ENCODE results near the gene ERGIC3.

DNA sequence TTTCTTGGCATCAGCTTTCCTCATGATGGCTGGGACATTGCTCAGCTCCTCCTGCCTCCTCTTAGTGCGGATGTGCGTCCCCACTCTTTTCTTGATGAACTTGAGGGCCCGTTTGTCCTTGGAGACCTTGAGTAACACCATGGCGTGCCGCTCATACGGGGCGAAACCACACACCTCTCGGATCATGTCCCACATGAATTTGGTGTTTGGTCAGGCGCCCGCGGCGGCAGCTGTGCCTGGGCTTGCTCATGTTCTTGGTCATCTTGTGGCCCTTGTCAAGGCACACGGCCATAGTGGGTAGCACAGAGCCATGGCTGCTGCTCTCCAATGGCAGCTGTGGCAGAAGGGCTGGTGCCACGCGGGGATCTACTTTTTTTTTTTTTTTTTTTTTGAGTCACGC is 2.6 kb downstream of the ERGIC3 start:
- TF ChIP-seq, protein P1, sequence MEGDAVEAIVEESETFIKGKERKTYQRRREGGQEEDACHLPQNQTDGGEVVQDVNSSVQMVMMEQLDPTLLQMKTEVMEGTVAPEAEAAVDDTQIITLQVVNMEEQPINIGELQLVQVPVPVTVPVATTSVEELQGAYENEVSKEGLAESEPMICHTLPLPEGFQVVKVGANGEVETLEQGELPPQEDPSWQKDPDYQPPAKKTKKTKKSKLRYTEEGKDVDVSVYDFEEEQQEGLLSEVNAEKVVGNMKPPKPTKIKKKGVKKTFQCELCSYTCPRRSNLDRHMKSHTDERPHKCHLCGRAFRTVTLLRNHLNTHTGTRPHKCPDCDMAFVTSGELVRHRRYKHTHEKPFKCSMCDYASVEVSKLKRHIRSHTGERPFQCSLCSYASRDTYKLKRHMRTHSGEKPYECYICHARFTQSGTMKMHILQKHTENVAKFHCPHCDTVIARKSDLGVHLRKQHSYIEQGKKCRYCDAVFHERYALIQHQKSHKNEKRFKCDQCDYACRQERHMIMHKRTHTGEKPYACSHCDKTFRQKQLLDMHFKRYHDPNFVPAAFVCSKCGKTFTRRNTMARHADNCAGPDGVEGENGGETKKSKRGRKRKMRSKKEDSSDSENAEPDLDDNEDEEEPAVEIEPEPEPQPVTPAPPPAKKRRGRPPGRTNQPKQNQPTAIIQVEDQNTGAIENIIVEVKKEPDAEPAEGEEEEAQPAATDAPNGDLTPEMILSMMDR (IDR thresholded peaks at IDR 0.05): no peak
- TF ChIP-seq POLR2A (IDR thresholded peaks at IDR 0.05): no peak
